ENCODE results near the gene IRF3.

Gene IRF3

DNA sequence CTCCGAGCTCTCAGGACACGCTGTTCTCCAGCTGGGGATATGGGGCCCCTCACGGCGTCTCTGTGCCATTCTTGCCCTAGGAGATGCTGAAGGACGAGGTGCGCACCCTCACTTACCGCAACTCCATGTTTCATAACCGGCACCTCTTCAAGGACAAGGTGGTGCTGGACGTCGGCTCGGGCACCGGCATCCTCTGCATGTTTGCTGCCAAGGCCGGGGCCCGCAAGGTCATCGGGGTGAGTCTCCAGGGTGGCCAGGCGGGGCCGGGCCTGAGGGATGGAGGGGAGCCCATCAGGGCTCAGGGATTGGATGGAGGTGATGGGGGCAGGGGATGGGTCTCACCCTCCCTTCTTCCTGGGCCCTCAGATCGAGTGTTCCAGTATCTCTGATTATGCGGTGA is 16.2 kb upstream of the IRF3 start:
- Histone ChIP-seq H3F3A (ENCODE audit: insufficient read depth, low read length) (no peaks in the 10 kb centered on the region), H3K4me1 (ENCODE audit: insufficient read depth, low read length, severe bottlenecking) (peaks cover 30% of the 10 kb centered on the region), H3K4me2 (ENCODE audit: low read length) (no peak overlapping the region), H3K9ac (ENCODE audit: low read length) (no peak overlapping the region), H2AFZ (ENCODE audit: low read length) (no peak overlapping the region), H4K20me1 (ENCODE audit: insufficient read depth, low read length) (no peaks in the 10 kb centered on the region), H3K36me3 (ENCODE audit: insufficient read depth, low read length) (peaks cover 63% of the 10 kb centered on the region), H3K27ac (ENCODE audit: low read depth, low read length, poor library complexity, severe bottlenecking) (no peak overlapping the region), H3K4me3 (ENCODE audit: low read depth, low read length, poor library complexity, severe bottlenecking) (no peak overlapping the region), H3K79me2 (ENCODE audit: insufficient read depth, low read length) (peaks cover 31% of the 10 kb centered on the region), H3K9me2 (ENCODE audit: low read depth, low read length) (no peaks in the 10 kb centered on the region), H3K9me3 (ENCODE audit: low read length) (no peaks in the 10 kb centered on the region), H3K27me3 (ENCODE audit: insufficient read depth, low read length) (no peaks in the 10 kb centered on the region)
- TF ChIP-seq CTCF (IDR thresholded peaks at IDR 0.05; ENCODE audit: low read length): no peak
- no peak for TF ChIP-seq EZH2 (IDR thresholded peaks at IDR 0.05; ENCODE audit: borderline replicate concordance, low read length)

DNA sequence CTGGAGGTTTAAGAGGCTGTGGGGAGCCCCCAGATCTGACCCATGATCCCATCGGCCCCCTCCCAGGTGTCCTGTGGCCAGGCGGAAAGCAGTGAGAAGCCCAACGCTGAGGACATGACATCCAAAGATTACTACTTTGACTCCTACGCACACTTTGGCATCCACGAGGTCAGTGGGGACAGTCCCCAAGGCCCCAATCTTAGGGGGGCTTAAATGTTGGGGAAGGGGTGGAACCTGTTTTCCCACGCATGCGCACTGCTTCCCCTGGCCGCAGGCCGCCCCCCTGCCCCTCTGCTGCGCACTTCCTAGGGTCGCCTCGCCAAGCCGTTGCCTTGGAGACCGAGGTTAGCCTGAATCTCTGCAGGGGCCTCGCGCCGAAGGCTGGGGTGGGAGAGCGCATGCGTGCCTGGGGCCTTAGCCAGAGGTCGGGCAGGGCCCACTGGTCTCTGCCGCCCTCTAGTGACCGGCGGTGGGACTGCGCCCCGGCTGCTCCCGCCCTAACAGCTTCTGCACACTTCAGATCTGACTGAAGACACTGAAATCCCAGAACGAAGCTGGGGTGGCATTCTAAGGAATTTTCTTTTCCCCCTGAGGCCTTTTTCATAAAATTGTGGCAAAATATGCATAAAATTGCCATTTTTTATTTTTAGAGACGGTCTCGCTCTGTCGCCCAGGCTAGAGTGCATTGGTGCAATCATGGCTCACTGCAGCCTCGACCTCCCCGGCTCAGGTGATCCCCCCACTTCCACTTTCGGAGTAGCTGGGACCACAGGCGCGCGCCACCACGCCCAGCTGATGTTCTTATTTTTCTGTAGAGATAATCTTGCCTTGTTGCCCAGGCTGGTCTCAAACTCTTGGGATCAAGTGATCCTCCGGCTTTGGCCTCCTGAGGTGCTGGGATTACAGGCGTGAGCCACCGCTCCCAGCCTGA is 15.0 kb upstream of the IRF3 start:
- Histone ChIP-seq H3K4me2 (ENCODE audit: low read length) (peak overlapping the region; percentile 90), H3K27ac (ENCODE audit: low read depth, low read length, poor library complexity, severe bottlenecking) (peak overlapping the region; percentile 47), H3K9me3 (ENCODE audit: low read length) (no peaks in the 10 kb centered on the region), H3K36me3 (ENCODE audit: insufficient read depth, low read length) (peaks cover 54% of the 10 kb centered on the region), H3K79me2 (ENCODE audit: insufficient read depth, low read length) (peaks cover 31% of the 10 kb centered on the region), H2AFZ (ENCODE audit: low read length) (no peak overlapping the region), H3K4me1 (ENCODE audit: insufficient read depth, low read length, severe bottlenecking) (peaks cover 35% of the 10 kb centered on the region), H3K9ac (ENCODE audit: low read length) (peak overlapping the region; percentile 21; the same call in 1 of the 2 replicates), H3K27me3 (ENCODE audit: insufficient read depth, low read length) (no peaks in the 10 kb centered on the region), H3F3A (ENCODE audit: insufficient read depth, low read length) (no peaks in the 10 kb centered on the region), H4K20me1 (ENCODE audit: insufficient read depth, low read length) (no peaks in the 10 kb centered on the region), H3K4me3 (ENCODE audit: low read depth, low read length, poor library complexity, severe bottlenecking) (peak overlapping the region; percentile 89), H3K9me2 (ENCODE audit: low read depth, low read length) (no peaks in the 10 kb centered on the region)
- TF ChIP-seq EZH2 (IDR thresholded peaks at IDR 0.05; ENCODE audit: borderline replicate concordance, low read length) (no peak), CTCF (IDR thresholded peaks at IDR 0.05; ENCODE audit: low read length) (peak; percentile 97)

GRCh38 chr19:49679771-49680413 is 14.2 kb upstream of the IRF3 start:
- Histone ChIP-seq H3K79me2 (ENCODE audit: insufficient read depth, low read length) (peaks cover 31% of the 10 kb centered on the region), H3K4me1 (ENCODE audit: insufficient read depth, low read length, severe bottlenecking) (peaks cover 39% of the 10 kb centered on the region), H4K20me1 (ENCODE audit: insufficient read depth, low read length) (no peaks in the 10 kb centered on the region), H3K36me3 (ENCODE audit: insufficient read depth, low read length) (peaks cover 46% of the 10 kb centered on the region), H3K4me2 (ENCODE audit: low read length) (peak overlapping the region; percentile 90), H3K9ac (ENCODE audit: low read length) (peak overlapping the region; percentile 21; the same call in 1 of the 2 replicates), H3K27me3 (ENCODE audit: insufficient read depth, low read length) (no peaks in the 10 kb centered on the region), H3K9me2 (ENCODE audit: low read depth, low read length) (no peaks in the 10 kb centered on the region), H2AFZ (ENCODE audit: low read length) (no peak overlapping the region), H3K27ac (ENCODE audit: low read depth, low read length, poor library complexity, severe bottlenecking) (peak overlapping the region; percentile 47), H3F3A (ENCODE audit: insufficient read depth, low read length) (no peaks in the 10 kb centered on the region), H3K4me3 (ENCODE audit: low read depth, low read length, poor library complexity, severe bottlenecking) (peak overlapping the region; percentile 89), H3K9me3 (ENCODE audit: low read length) (no peaks in the 10 kb centered on the region)
- no peak for TF ChIP-seq EZH2 (IDR thresholded peaks at IDR 0.05; ENCODE audit: borderline replicate concordance, low read length)
- no peak for TF ChIP-seq CTCF (IDR thresholded peaks at IDR 0.05; ENCODE audit: low read length)

Measured in OCI-LY1 (cell line).